ENCODE results near the gene WNT7A.

- TF ChIP-seq POLR2A (IDR thresholded peaks at IDR 0.05), result no peak
- no peak for TF ChIP-seq POLR2AphosphoS5 (IDR thresholded peaks at IDR 0.05)
- TF ChIP-seq CTCF (IDR thresholded peaks at IDR 0.05), result no peak
Observed at GRCh38 chr3:13901935-13902584, 22.2 kb upstream of the WNT7A start.

Data from breast epithelium (tissue), 3 donors.